Measurements from ENCODE around the gene NFE2L2. TPM values are rescaled to one million over a fixed set of nuclear protein-coding genes. Genes with fewer than 3 reads are reported as not detected.
"Not testable (repeated sequence)": the region's sequence is repeated elsewhere in the genome, so short reads cannot be mapped to it uniquely, and the experiment has no call there.

Gene NFE2L2
- polyA plus RNA-seq, 4 donors: 56.7 to 94.2 (median 75.2) TPM

- 0 to 1% (median 0%) methylated on average over 58 to 74 of the region's 74 CpGs for WGBS, 3 donors
- Histone ChIP-seq H3K9me3 (ENCODE audit: control insufficient read depth in 2 of 2, insufficient read depth in 1 of 2, low read depth in 1 of 2, low read length in 1 of 2) (no peaks in the 10 kb centered on the region), H3K4me3 (ENCODE audit: low read depth in 1 of 3, low read length in 3 of 3) (peak overlapping the region; percentile 95 to 97 (median 95)), H3K36me3 (ENCODE audit: control insufficient read depth in 3 of 3, insufficient read depth in 2 of 3, low read depth in 1 of 3, low read length in 3 of 3) (peaks cover 6 to 26% (median 9%) of the 10 kb centered on the region in 3 donors), H3K27me3 (ENCODE audit: control insufficient read depth in 3 of 3, insufficient read depth in 3 of 3, low read length in 3 of 3) (no peaks in the 10 kb centered on the region), H3K4me1 (ENCODE audit: control insufficient read depth in 3 of 3, insufficient read depth in 2 of 3, low read depth in 1 of 3, low read length in 2 of 3) (peaks cover 0 to 16% (median 3%) of the 10 kb centered on the region in 3 donors), H3K27ac (ENCODE audit: low read depth in 1 of 3, low read length in 2 of 3) (peak overlapping the region; percentile 99 to 100 (median 100))
- no peak for FAIRE-seq
- peak; percentile 87 to 95 for DNase-seq
These were observed 51.4 kb downstream of the NFE2L2 start for GRCh38 chr2:177212891-177213856.

- H3K4me3 ChIP-seq (ENCODE audit: low read depth in 1 of 3, low read length in 3 of 3): peak within 1 kb of the TSS; percentile 95 to 97 (median 95)
- DNase-seq: peak; percentile 99 to 100
- H3K9me3 ChIP-seq (ENCODE audit: control insufficient read depth in 2 of 2, insufficient read depth in 1 of 2, low read depth in 1 of 2, low read length in 1 of 2): no peaks in the 10 kb centered on the region
- peaks cover 0 to 16% (median 3%) of the 10 kb centered on the region in 3 donors for H3K4me1 ChIP-seq (ENCODE audit: control insufficient read depth in 3 of 3, insufficient read depth in 2 of 3, low read depth in 1 of 3, low read length in 2 of 3)
- 6 to 9% (median 6%) methylated on average over 62 to 74 of the region's 74 CpGs for WGBS, 3 donors
- peaks cover 4 to 19% (median 6%) of the 10 kb centered on the region in 3 donors for H3K36me3 ChIP-seq (ENCODE audit: control insufficient read depth in 3 of 3, insufficient read depth in 2 of 3, low read depth in 1 of 3, low read length in 3 of 3)
- H3K27me3 ChIP-seq (ENCODE audit: control insufficient read depth in 3 of 3, insufficient read depth in 3 of 3, low read length in 3 of 3): no peaks in the 10 kb centered on the region
- FAIRE-seq: no peak
- peak within 1 kb of the TSS; percentile 100 for H3K27ac ChIP-seq (ENCODE audit: low read depth in 1 of 3, low read length in 2 of 3)
These were observed 52.2 kb downstream of the NFE2L2 start, which contains the start of gene HNRNPA3 for GRCh38 chr2:177212106-177212890. TSS of gene HNRNPA3 (plus strand) at chr2:177212794. CDS start at chr2:177212800, 6 bp downstream.

GRCh38 chr2:177211576-177212105 is 52.9 kb downstream of the NFE2L2 start:
- no peaks in the 10 kb centered on the region for H3K27me3 ChIP-seq (ENCODE audit: control insufficient read depth in 3 of 3, insufficient read depth in 3 of 3, low read length in 3 of 3)
- no peaks in the 10 kb centered on the region for H3K9me3 ChIP-seq (ENCODE audit: control insufficient read depth in 2 of 2, insufficient read depth in 1 of 2, low read depth in 1 of 2, low read length in 1 of 2)
- H3K27ac ChIP-seq (ENCODE audit: low read depth in 1 of 3, low read length in 2 of 3): peak overlapping the region; percentile 99 to 100 (median 100)
- DNase-seq: peak in 1 of 2 donors; percentile 26
- H3K4me3 ChIP-seq (ENCODE audit: low read depth in 1 of 3, low read length in 3 of 3): peak overlapping the region; percentile 55 to 80 (median 67)
- 2 to 6% (median 3%) methylated on average over 6 of the region's 6 CpGs for WGBS, 3 donors
- FAIRE-seq: no peak
- peaks cover 0 to 16% (median 3%) of the 10 kb centered on the region in 3 donors for H3K4me1 ChIP-seq (ENCODE audit: control insufficient read depth in 3 of 3, insufficient read depth in 2 of 3, low read depth in 1 of 3, low read length in 2 of 3)
- H3K36me3 ChIP-seq (ENCODE audit: control insufficient read depth in 3 of 3, insufficient read depth in 2 of 3, low read depth in 1 of 3, low read length in 3 of 3): peaks cover 2 to 16% (median 3%) of the 10 kb centered on the region in 3 donors

- DNase-seq: peak; percentile 21 to 50
- Histone ChIP-seq H3K27ac (ENCODE audit: low read depth in 1 of 3, low read length in 2 of 3) (peak overlapping the region; percentile 99 to 100 (median 100)), H3K4me3 (ENCODE audit: low read depth in 1 of 3, low read length in 3 of 3) (peak overlapping the region in 1 of 3 donors; percentile 80), H3K4me1 (ENCODE audit: control insufficient read depth in 3 of 3, insufficient read depth in 2 of 3, low read depth in 1 of 3, low read length in 2 of 3) (peaks cover 0 to 16% (median 0%) of the 10 kb centered on the region in 3 donors), H3K27me3 (ENCODE audit: control insufficient read depth in 3 of 3, insufficient read depth in 3 of 3, low read length in 3 of 3) (no peaks in the 10 kb centered on the region), H3K36me3 (ENCODE audit: control insufficient read depth in 3 of 3, insufficient read depth in 2 of 3, low read depth in 1 of 3, low read length in 3 of 3) (peaks cover 0 to 13% (median 0%) of the 10 kb centered on the region in 3 donors), H3K9me3 (ENCODE audit: control insufficient read depth in 2 of 2, insufficient read depth in 1 of 2, low read depth in 1 of 2, low read length in 1 of 2) (no peaks in the 10 kb centered on the region)
- FAIRE-seq: no peak
- 14 to 44% (median 27%) methylated on average over 7 of the region's 7 CpGs for WGBS, 3 donors
These were observed 53.4 kb downstream of the NFE2L2 start for GRCh38 chr2:177211169-177211568.

- Histone ChIP-seq H3K27ac (ENCODE audit: low read depth in 1 of 3, low read length in 2 of 3) (no peak overlapping the region), H3K4me3 (ENCODE audit: low read depth in 1 of 3, low read length in 3 of 3) (no peak overlapping the region), H3K27me3 (ENCODE audit: control insufficient read depth in 3 of 3, insufficient read depth in 3 of 3, low read length in 3 of 3) (no peaks in the 10 kb centered on the region), H3K4me1 (ENCODE audit: control insufficient read depth in 3 of 3, insufficient read depth in 2 of 3, low read depth in 1 of 3, low read length in 2 of 3) (peaks cover 0 to 11% (median 0%) of the 10 kb centered on the region in 3 donors), H3K36me3 (ENCODE audit: control insufficient read depth in 3 of 3, insufficient read depth in 2 of 3, low read depth in 1 of 3, low read length in 3 of 3) (peaks cover 0 to 2% (median 0%) of the 10 kb centered on the region in 3 donors), H3K9me3 (ENCODE audit: control insufficient read depth in 2 of 2, insufficient read depth in 1 of 2, low read depth in 1 of 2, low read length in 1 of 2) (no peaks in the 10 kb centered on the region)
- DNase-seq (no peak), FAIRE-seq (no peak)
- WGBS, 3 donors: 71 to 76% (median 75%) methylated on average over 2 of the region's 2 CpGs
These were observed 57.4 kb downstream of the NFE2L2 start for GRCh38 chr2:177207101-177207500.

GRCh38 chr2:177204417-177204816 is 60.1 kb downstream of the NFE2L2 start:
- Histone ChIP-seq H3K36me3 (ENCODE audit: control insufficient read depth in 3 of 3, insufficient read depth in 2 of 3, low read depth in 1 of 3, low read length in 3 of 3) (no peaks in the 10 kb centered on the region), H3K4me3 (ENCODE audit: low read depth in 1 of 3, low read length in 3 of 3) (no peak overlapping the region), H3K27me3 (ENCODE audit: control insufficient read depth in 3 of 3, insufficient read depth in 3 of 3, low read length in 3 of 3) (no peaks in the 10 kb centered on the region), H3K9me3 (ENCODE audit: control insufficient read depth in 2 of 2, insufficient read depth in 1 of 2, low read depth in 1 of 2, low read length in 1 of 2) (no peaks in the 10 kb centered on the region), H3K4me1 (ENCODE audit: control insufficient read depth in 3 of 3, insufficient read depth in 2 of 3, low read depth in 1 of 3, low read length in 2 of 3) (no peaks in the 10 kb centered on the region), H3K27ac (ENCODE audit: low read depth in 1 of 3, low read length in 2 of 3) (no peak overlapping the region)
- DNase-seq (no peak), FAIRE-seq (no peak)
- WGBS, 3 donors: 83 to 94% (median 90%) methylated on average over 3 of the region's 3 CpGs

GRCh38 chr2:177201919-177202346 is 62.6 kb downstream of the NFE2L2 start:
- no peak for FAIRE-seq
- no peaks in the 10 kb centered on the region for H3K4me1 ChIP-seq (ENCODE audit: control insufficient read depth in 3 of 3, insufficient read depth in 2 of 3, low read depth in 1 of 3, low read length in 2 of 3)
- H3K27ac ChIP-seq (ENCODE audit: low read depth in 1 of 3, low read length in 2 of 3): no peak overlapping the region
- no peaks in the 10 kb centered on the region for H3K9me3 ChIP-seq (ENCODE audit: control insufficient read depth in 2 of 2, insufficient read depth in 1 of 2, low read depth in 1 of 2, low read length in 1 of 2)
- no peaks in the 10 kb centered on the region for H3K27me3 ChIP-seq (ENCODE audit: control insufficient read depth in 3 of 3, insufficient read depth in 3 of 3, low read length in 3 of 3)
- DNase-seq: no peak
- 44 to 53% (median 48%) methylated on average over 3 of the region's 3 CpGs for WGBS, 3 donors
- H3K36me3 ChIP-seq (ENCODE audit: control insufficient read depth in 3 of 3, insufficient read depth in 2 of 3, low read depth in 1 of 3, low read length in 3 of 3): no peaks in the 10 kb centered on the region
- no peak overlapping the region for H3K4me3 ChIP-seq (ENCODE audit: low read depth in 1 of 3, low read length in 3 of 3)

GRCh38 chr2:177200419-177200818 is 64.1 kb downstream of the NFE2L2 start:
- not testable (repeated sequence) for H3K4me3 ChIP-seq (ENCODE audit: low read depth in 1 of 3, low read length in 3 of 3); H3K27ac ChIP-seq (ENCODE audit: low read depth in 1 of 3, low read length in 2 of 3); H3K4me1 ChIP-seq (ENCODE audit: control insufficient read depth in 3 of 3, insufficient read depth in 2 of 3, low read depth in 1 of 3, low read length in 2 of 3); H3K36me3 ChIP-seq (ENCODE audit: control insufficient read depth in 3 of 3, insufficient read depth in 2 of 3, low read depth in 1 of 3, low read length in 3 of 3); H3K9me3 ChIP-seq (ENCODE audit: control insufficient read depth in 2 of 2, insufficient read depth in 1 of 2, low read depth in 1 of 2, low read length in 1 of 2); H3K27me3 ChIP-seq (ENCODE audit: control insufficient read depth in 3 of 3, insufficient read depth in 3 of 3, low read length in 3 of 3); FAIRE-seq; DNase-seq
- WGBS, 3 donors: 92 to 97% (median 93%) methylated on average over 7 of the region's 7 CpGs
